HCT116 (cell line): ENCODE measurements around the gene FMC1. TPM values are rescaled to one million over a fixed set of nuclear protein-coding genes. Genes with fewer than 3 reads are reported as not detected.

Experiments used
- ATAC-seq: fragments of 200-7000 bp; cut with Tn5 transposase; 2 replicates; pipeline ENCODE4 v1.9.1; 2020; ENCODE audit warnings: mild to moderate bottlenecking, moderate library complexity
- BruUV-seq: library from RNA; stranded (reverse); fragments of 400-500 nt; replicated peaks from 2 replicates; lab custom pipeline; 2021; lab: Mats Ljungman, UMichigan
- CTCF ChIA-PET: fragments of 300-600 bp; sonication (Branson Sonifier 250); formaldehyde crosslinking; loops from one replicate; lab custom pipeline; 2021; ENCODE audit warnings: antibody characterized with exemption; lab: Charles Lee
- POLR2A ChIA-PET: fragments of 300-600, 350-600 bp; sonication (Branson Sonifier 250); formaldehyde crosslinking; loops from one replicate; lab custom pipeline; 2021; ENCODE audit warnings: antibody characterized with exemption; lab: Charles Lee
- RAD21 ChIA-PET, 2 experiments: fragments of 300-600 bp; sonication (Branson Sonifier 250); formaldehyde crosslinking; loops; one replicate each; lab custom pipeline; 2023; ENCODE audit warnings: low total read pairs in 2 of 2; ENCODE audit not compliant: uncharacterized antibody in 2 of 2, unreplicated experiment in 2 of 2, low non-redundant PET in 1 of 2; lab: Charles Lee
- DNase-seq: peaks from one replicate; pipeline ENCODE4 v3.0.0-alpha.2; 2010; ENCODE audit warnings: low read depth, low spot score
- H2AFZ ChIP-seq: fragments of 200-600 bp; shearing (Covaris generic), sonication (generic); 2 replicates; pipeline ENCODE4 v1.6.1; 2017; ENCODE audit warnings: low read depth, mixed run types, mixed read lengths, antibody characterized with exemption, low read length; ENCODE audit not compliant: poor library complexity, severe bottlenecking
- H3K27ac ChIP-seq: 2 replicates; pipeline ENCODE4 v1.5.1; 2012; ENCODE audit warnings: low read depth, low read length
- H3K27me3 ChIP-seq: fragments of 200-600 bp; sonication (generic); 2 replicates; pipeline ENCODE4 v1.6.1; 2016; ENCODE audit warnings: mixed run types, low read length, mixed read lengths; ENCODE audit not compliant: insufficient read depth
- H3K36me3 ChIP-seq, 2 experiments: fragments of 200-500 bp in 1 of 2; fragments of 200-600 bp in 1 of 2; sonication (Bioruptor generic) in 1 of 2; sonication (generic) in 1 of 2; 2 replicates each; pipeline versions ENCODE4 v1.5.1 to v1.6.1; 2014 to 2016; ENCODE audit warnings: low read length in 2 of 2, inconsistent platforms in 1 of 2, mixed read lengths in 1 of 2, mixed run types in 1 of 2; ENCODE audit not compliant: insufficient read depth in 2 of 2, control insufficient read depth in 1 of 2
- H3K4me1 ChIP-seq, 2 experiments: fragments of 200-600 bp in 1 of 2; sonication (generic) in 1 of 2; 2 replicates each; pipeline versions ENCODE4 v1.5.1 to v1.6.1; 2012 to 2017; ENCODE audit warnings: low read length in 2 of 2, inconsistent platforms in 1 of 2, mild to moderate bottlenecking in 1 of 2, mixed read lengths in 1 of 2, mixed run types in 1 of 2, moderate library complexity in 1 of 2; ENCODE audit not compliant: insufficient read depth in 2 of 2, control insufficient read depth in 1 of 2
- H3K4me2 ChIP-seq: fragments of 200-600 bp; sonication (generic); 2 replicates; pipeline ENCODE4 v1.6.1; 2017; ENCODE audit warnings: mixed run types, low read length, mixed read lengths
- H3K4me3 ChIP-seq, 2 experiments: fragments of 200-600 bp in 1 of 2; sonication (generic) in 1 of 2; replicated peaks in 1 of 2; 2 replicates each; pipeline ENCODE4 v1.5.1; 2011 to 2016; ENCODE audit warnings: low read length in 2 of 2, control low read depth in 1 of 2, low read depth in 1 of 2, mild to moderate bottlenecking in 1 of 2, mixed read lengths in 1 of 2, mixed run types in 1 of 2
- H3K79me2 ChIP-seq: fragments of 200-600 bp; sonication (generic); 2 replicates; pipeline ENCODE4 v1.6.1; 2017; ENCODE audit warnings: mild to moderate bottlenecking, mixed run types, low read length, moderate library complexity, mixed read lengths; ENCODE audit not compliant: insufficient read depth
- H3K9ac ChIP-seq: fragments of 200-600 bp; sonication (generic); 2 replicates; pipeline ENCODE4 v1.6.1; 2016; ENCODE audit warnings: low read length, mixed read lengths
- H3K9me2 ChIP-seq: fragments of 200-600 bp; sonication (generic), shearing (Covaris generic); 2 replicates; pipeline ENCODE4 v1.6.1; 2017; ENCODE audit warnings: mixed run types, mild to moderate bottlenecking, moderate library complexity; ENCODE audit not compliant: insufficient read depth
- H3K9me3 ChIP-seq, 2 experiments: fragments of 200-500 bp in 1 of 2; fragments of 200-600 bp in 1 of 2; sonication (Bioruptor generic) in 1 of 2; sonication (generic) in 1 of 2; 2 replicates each; pipeline ENCODE4 v1.6.1; 2014 to 2017; ENCODE audit warnings: low read length in 2 of 2, mixed read lengths in 2 of 2, inconsistent platforms in 1 of 2, low read depth in 1 of 2, mild to moderate bottlenecking in 1 of 2, mixed run types in 1 of 2, moderate library complexity in 1 of 2; ENCODE audit not compliant: control insufficient read depth in 1 of 2, insufficient read depth in 1 of 2
- H4K20me1 ChIP-seq: fragments of 200-600 bp; sonication (generic), shearing (Covaris generic); 2 replicates; pipeline ENCODE4 v1.6.1; 2017; ENCODE audit warnings: mixed run types, mild to moderate bottlenecking, moderate library complexity; ENCODE audit not compliant: insufficient read depth
- ELF1 ChIP-seq: IDR thresholded peaks from 2 replicates; pipeline ENCODE4 v1.6.1; 2012; ENCODE audit warnings: low read depth, borderline replicate concordance
- EZH2phosphoT487 ChIP-seq: fragments of 200-600 bp; IDR thresholded peaks from 2 replicates; pipeline ENCODE4 v1.6.1; 2018; ENCODE audit warnings: antibody characterized with exemption, borderline replicate concordance
- MAX ChIP-seq: IDR thresholded peaks from 2 replicates; pipeline ENCODE4 v1.6.1; 2012
- POLR2A ChIP-seq: IDR thresholded peaks from 2 replicates; pipeline ENCODE4 v1.7.0; 2011; ENCODE audit warnings: borderline replicate concordance; ENCODE audit not compliant: insufficient read depth, insufficient read length; ENCODE audit errors: extremely low read depth
- TCF7L2 ChIP-seq: IDR thresholded peaks from 2 replicates; pipeline ENCODE4 v1.7.0; 2011; ENCODE audit warnings: borderline replicate concordance, inconsistent platforms; ENCODE audit not compliant: insufficient read depth, insufficient read length; ENCODE audit errors: extremely low read depth
- intact Hi-C: fragments of 100-400 bp; cut with micrococcal nuclease; formaldehyde crosslinking; loops from 2 replicates; pipeline ENCODE4 v1.10.0; 2022
- total RNA-seq: library from RNA; stranded (reverse); gene quantifications from one replicate; pipeline ENCODE4 v1.2.1, GENCODE V29; 2021; ENCODE audit not compliant: unreplicated experiment
- TF ChIP-seq, protein P1 (sequence below), 3 experiments: fragments of 200-600 bp in 1 of 3; sonication (generic) in 1 of 3; IDR thresholded peaks in 2 of 3; conservative IDR thresholded peaks in 1 of 3; 2 replicates each; pipeline ENCODE4 v1.5.1; 2012 to 2017; ENCODE audit warnings: low read depth in 2 of 3, low read length in 2 of 3, antibody characterized with exemption in 1 of 3, borderline replicate concordance in 1 of 3, control low read depth in 1 of 3, mild to moderate bottlenecking in 1 of 3, mixed read lengths in 1 of 3, mixed run types in 1 of 3, moderate library complexity in 1 of 3; ENCODE audit not compliant: insufficient read depth in 1 of 3

Gene FMC1
- total RNA-seq, 1 experiment from 2014 or later = 19.4 TPM

DNA sequence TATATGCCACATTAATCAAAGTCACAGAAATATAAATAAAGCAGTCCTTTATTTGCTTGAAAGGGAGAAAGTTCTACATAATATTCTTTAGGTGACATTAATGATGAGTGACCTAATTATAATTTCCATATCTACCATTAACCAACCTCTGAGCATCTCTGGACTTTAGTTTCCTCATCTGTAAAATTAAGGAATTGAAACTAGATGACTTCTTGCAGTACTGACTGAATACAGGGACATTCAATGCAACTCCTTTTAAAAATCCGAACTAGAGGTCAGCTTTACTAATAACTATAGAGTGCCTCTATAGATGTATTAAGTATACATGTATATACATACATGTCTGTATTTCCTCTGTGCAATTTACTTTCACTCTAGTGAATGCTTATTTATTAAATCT, 3.9 kb downstream of the FMC1 start:
- no peaks in the 10 kb centered on the region for H3K9me2 ChIP-seq
- no peak overlapping the region for H2AFZ ChIP-seq
- H3K27me3 ChIP-seq = no peaks in the 10 kb centered on the region
- peaks cover 3 to 14% of the 10 kb centered on the region in 2 experiments; a peak in 3 of 4 replicates for H3K4me1 ChIP-seq
- no TSS peak for BruUV-seq
- H3K27ac ChIP-seq = no peak overlapping the region
- DNase-seq = no peak
- H3K9ac ChIP-seq = no peak overlapping the region
- no peak overlapping the region for H3K4me2 ChIP-seq
- ChIA-PET CTCF (no interaction called here), RAD21 (no interaction called here), POLR2A (no interaction called here)
- H3K9me3 ChIP-seq = no peaks in the 10 kb centered on the region
- no peak overlapping the region for H3K4me3 ChIP-seq
- no peak for TF ChIP-seq ELF1
- no peak for TF ChIP-seq MAX
- TF ChIP-seq TCF7L2 = no peak
- no peak for TF ChIP-seq POLR2A
- TF ChIP-seq EZH2phosphoT487 = no peak
- TF ChIP-seq, protein P1, sequence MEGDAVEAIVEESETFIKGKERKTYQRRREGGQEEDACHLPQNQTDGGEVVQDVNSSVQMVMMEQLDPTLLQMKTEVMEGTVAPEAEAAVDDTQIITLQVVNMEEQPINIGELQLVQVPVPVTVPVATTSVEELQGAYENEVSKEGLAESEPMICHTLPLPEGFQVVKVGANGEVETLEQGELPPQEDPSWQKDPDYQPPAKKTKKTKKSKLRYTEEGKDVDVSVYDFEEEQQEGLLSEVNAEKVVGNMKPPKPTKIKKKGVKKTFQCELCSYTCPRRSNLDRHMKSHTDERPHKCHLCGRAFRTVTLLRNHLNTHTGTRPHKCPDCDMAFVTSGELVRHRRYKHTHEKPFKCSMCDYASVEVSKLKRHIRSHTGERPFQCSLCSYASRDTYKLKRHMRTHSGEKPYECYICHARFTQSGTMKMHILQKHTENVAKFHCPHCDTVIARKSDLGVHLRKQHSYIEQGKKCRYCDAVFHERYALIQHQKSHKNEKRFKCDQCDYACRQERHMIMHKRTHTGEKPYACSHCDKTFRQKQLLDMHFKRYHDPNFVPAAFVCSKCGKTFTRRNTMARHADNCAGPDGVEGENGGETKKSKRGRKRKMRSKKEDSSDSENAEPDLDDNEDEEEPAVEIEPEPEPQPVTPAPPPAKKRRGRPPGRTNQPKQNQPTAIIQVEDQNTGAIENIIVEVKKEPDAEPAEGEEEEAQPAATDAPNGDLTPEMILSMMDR (IDR thresholded peaks at IDR 0.05 in 2 of 3, conservative IDR thresholded peaks at IDR 0.05 in 1 of 3; ENCODE audit: borderline replicate concordance in 1 of 3, insufficient read depth in 1 of 3, low read depth in 2 of 3, low read length in 2 of 3) = no peak
- H3K79me2 ChIP-seq = peaks cover 24% of the 10 kb centered on the region
- no peaks in the 10 kb centered on the region for H4K20me1 ChIP-seq
- no peaks in the 10 kb centered on the region for H3K36me3 ChIP-seq
- ATAC-seq = no peak
- intact Hi-C loops = loop anchor here (10.0 kb wide), 1 partner anchor 240 kb away; the partner anchor contains the start of gene ZC3HAV1

DNA sequence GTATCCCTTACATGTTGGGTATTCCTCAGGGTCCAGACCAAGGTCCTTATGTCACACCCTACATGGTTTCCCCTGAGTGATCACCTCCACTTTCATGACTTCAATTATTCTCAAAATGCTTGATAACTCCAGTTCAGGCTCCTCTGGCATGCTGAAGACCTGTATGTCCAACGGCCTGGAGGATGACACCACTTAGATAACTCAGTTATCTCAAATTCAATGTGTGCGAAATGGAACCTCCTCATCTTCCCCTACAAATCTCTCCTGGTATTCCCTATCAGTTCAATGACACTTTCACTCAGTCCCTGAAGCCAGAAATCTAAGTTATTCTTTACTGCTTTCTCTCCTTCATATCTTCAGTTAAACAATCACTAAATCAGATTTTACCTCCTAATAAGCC, 9.9 kb downstream of the FMC1 start:
- Histone ChIP-seq H3K36me3 (no peaks in the 10 kb centered on the region), H3K4me1 (peaks cover 0 to 4% of the 10 kb centered on the region in 2 experiments; a peak in 2 of 4 replicates), H3K4me2 (no peak overlapping the region), H3K4me3 (no peak overlapping the region), H3K27ac (no peak overlapping the region), H3K9ac (no peak overlapping the region), H3K9me2 (no peaks in the 10 kb centered on the region), H3K9me3 (no peaks in the 10 kb centered on the region), H4K20me1 (no peaks in the 10 kb centered on the region), H3K79me2 (no peaks in the 10 kb centered on the region), H2AFZ (no peak overlapping the region), H3K27me3 (no peaks in the 10 kb centered on the region)
- ATAC-seq = no peak
- ChIA-PET CTCF (no interaction called here), RAD21 (interaction anchor here in 1 of 2 experiments (0.7 kb wide), 1 partner anchor 81 kb away, joined by 3 read pairs; no protein-coding TSS in a partner anchor), POLR2A (no interaction called here)
- no TSS peak for BruUV-seq
- intact Hi-C loops = no loop called here
- no peak for TF ChIP-seq EZH2phosphoT487
- DNase-seq = no peak
